HG03469 (cell line): Measurements from ENCODE around the gene LRFN2.

Experiments used
- ATAC-seq: cut with Tn5 transposase; IDR thresholded peaks from one replicate; pipeline ENCODE4 v1.9.1; 2021; ENCODE audit warnings: mild to moderate bottlenecking, moderate library complexity, moderate number of reproducible peaks; ENCODE audit not compliant: unreplicated experiment

LRFN2 gene

DNA sequence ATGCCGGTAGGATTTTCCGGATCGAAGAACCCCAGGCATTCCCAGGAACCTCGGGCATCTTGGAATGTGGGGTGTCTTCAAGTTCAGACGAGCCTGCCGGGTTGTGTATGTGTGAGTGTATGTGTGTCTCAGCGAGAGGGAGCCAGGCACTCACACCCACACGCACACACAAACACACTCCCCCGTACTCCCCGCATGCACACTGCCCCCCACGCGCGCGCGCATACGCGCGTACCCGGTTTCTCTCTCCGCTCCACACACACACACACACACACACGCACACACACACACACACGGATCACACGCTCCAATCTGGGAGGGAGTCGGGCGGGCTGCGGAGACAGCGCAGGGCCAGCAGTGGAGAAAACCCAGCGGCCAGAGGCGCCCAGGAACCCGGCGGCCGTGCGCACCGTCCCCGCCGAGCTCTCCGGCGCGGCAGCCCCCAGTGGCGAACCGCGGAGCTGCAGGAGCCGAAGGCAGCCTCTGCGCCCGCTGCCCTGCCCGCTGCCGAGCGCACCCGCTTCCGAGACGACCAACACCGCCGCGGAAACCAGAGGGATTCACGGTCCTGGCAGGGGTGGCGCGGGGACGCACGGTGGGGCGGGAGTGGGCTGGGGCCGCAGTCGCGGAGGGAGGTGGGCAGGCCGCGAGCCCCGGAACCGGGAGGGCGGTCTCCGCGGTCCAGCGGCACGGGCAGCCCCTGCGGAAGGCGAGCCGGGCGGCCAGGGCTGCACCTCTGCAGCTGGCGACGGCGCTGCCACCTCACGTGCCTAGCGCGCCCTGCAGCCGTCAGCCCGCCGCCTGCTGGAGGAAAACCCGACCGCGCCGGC lies at the start of gene LRFN2:
Gene LRFN2 (minus strand): TSS at position 125 of the 830 bp plus-strand sequence.
- ATAC-seq, result no peak

DNA sequence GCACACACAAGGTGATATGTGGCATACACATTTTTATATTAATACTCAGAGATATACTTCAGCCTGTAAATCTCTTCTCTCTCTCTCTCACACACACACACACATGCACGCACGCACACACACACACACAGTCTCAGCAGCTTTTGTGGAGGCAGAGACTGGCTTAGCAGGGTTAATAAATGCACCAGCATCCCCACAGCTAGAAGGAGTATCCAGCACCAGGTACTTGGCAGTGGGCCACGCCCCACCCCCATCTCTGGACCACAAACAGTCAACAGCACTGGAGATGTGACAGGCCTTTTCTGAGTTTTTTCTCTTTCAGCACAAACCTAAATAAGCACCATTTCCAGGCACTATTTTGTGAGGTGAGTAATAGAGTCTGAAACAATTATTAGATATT lies 47.3 kb upstream of the LRFN2 start:
- no peak for ATAC-seq

DNA sequence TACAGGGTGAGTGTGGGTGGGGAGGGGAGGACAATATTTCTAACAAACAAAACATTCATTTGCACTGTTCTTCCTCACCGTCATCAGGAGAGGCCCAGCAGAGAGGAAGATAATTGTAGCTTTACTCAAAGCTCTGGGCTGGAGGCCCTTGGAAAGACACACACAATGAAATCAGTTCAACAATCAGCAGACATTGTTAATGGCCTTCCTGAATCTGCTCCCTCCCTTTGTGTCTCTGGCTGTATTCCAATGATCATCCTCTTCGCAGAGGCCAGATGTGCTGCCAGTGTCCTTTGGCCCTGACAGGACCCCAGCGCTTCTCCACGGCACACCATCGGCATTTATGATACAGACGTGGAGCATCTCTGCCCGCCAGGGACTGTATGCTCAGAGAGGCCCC lies 44.6 kb upstream of the LRFN2 start:
- ATAC-seq, result no peak

DNA sequence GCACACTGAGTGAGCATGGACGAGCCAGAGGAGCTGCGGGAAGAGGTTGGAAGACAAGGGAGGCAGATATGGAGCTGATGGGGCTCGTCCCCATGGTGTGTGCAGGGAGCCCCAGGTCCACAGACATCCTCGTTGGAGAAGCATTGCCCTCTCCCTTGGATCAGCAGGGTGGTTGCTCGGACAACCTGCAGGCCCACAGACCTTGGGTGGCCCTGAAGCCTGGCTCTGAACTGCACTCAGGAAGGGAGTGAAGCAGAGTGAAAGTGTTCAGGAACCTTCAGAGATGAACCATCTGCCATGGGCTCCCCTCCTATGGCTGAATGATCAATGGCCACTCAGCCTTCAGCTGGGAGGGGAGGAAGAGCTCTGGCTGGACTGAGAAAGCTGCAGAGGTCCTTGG lies 43.3 kb upstream of the LRFN2 start:
- ATAC-seq, result no peak

DNA sequence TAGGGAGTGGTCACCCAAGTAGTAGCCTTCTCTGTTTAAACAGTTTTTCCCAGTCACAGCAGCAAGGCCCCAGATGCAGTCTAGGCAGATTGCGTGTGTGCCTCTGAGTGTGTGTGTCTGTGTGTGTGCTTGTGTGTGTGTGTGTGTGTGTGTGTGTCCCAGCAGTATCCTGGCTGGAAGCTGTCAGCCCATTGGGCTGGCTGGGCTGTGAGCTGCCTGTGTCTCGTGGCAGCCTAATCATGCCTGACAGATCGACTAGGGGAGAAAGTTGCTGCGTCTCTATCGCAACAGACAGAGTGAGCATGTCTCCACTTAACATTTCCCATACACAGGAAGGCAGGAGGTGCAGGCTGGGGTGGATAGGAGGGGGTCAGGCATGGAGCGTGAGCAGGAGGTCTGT lies 42.9 kb upstream of the LRFN2 start:
- no peak for ATAC-seq

DNA sequence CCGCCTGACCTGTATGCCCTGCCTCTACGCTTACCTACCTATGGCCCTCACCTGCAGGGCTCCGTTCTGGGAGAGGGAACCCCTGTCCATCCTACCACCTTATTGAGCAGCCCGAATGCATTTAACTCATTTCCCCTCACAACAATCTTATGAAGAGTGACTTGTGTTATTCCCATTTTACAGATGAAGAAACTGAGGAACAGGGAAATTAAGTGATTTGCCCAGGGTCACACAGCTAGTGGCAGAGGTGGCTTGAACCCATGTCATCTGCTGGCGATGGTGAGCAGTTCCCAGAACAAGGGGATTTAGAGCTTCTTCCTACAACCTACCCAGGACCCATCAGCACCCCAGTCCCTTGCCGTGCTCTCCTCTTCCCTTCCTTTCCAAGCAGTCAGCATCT lies 42.3 kb upstream of the LRFN2 start:
- no peak for ATAC-seq

DNA sequence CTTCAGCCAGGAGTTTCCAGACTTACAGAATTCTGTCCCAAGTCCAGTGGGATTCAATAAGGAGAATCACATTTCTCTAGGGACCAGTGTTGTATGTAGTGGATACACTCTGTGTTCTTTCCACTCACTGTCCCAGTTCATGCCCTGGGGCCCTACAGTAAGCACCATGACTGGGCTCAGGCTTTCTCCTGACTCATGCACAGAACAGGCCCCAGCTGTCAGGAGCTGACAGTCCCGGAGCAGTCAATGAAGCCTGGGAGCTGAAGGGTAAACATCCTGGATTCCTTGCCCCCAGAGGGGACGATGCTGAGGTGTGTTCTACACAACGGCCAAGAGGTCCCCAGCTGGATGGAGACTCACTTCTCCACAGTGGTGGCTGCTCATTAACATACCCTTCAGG lies 40.2 kb upstream of the LRFN2 start:
- ATAC-seq, result no peak

DNA sequence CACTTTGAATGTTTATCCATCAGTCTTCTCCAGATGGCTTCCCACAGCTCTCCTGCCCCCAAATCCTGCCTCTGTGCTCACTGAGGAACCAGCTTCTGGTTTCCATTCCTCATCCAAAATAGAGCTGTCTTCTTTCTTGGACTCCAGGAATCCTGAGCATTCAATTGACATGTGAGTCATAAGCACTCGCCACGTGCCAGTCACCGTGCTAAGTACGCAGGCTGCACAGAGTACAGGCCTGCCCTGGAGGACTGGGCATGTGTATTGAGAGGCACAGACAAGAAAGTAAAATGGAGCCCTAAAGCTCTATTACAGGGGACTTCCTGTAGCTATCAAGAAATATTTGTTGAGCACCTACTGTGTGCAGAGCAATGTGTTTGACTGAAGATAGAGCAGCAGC lies 39.7 kb upstream of the LRFN2 start:
- ATAC-seq, result no peak

DNA sequence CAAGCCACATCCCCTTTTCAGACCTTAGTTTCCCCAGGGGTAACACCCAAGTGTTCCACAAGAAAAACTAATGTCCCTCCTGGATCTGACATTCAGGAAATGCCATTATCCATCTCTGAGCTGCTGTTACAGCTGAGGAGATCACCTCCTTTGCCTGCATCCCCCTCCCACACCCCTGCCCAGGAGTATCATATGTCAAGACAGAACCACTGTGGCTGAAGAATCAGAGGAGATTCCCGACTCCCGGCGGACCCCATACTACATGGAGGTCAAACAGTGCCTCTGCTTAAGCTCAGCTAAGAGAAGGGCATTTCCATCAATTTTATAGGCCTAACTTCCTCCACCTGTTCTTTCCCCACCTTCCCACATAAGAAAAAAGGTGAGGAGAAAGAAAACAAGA lies 36.8 kb upstream of the LRFN2 start:
- ATAC-seq, result no peak

DNA sequence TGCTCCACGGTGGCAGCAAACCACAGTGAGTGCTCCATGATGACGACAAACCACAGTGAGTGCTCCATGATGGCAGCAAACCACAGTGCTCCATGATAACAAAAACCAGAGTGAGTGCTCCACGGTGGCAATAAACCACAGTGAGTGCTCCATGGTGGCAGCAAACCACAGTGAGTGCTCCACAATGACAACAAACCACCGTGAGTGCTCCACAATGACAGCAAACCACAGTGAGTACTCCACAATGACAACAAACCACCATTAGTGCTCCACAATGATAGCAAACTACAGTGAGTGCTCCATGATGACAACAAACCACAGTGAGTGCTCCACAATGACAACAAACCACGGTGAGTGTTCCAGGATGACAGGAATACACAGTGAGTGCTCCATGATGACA lies 36.0 kb upstream of the LRFN2 start:
- ATAC-seq, result no peak

DNA sequence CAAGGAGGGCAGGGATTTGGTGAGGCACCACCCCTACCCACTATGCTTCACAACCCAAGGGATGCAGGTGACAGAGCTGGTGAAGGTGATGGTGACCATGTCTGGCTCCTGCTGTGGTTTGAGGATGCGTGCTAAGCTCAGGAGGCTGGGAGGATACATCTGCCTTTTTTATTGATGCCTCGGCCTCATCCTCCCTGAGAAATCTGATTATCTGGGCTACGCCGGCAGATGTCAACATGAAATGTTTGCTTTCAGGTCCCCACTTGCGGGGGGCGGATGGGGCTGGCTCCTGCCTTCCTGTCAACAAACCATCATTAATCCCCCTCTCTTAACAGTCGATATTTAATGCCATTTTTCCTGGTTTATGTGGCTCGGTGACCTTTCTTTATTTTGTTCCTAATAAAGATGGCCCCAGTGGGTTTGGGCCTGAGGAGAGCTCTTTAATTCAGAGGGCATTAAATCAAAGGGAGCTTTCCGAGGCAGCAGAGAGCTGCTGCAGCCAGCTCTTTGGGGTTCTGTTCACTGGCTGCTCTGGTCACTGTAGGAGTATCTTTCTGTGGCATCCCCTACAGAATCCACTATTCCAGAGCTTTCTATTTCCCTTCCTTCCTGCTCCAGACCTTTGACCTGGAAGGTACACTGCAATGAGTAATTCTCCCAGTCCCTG lies 33.5 kb upstream of the LRFN2 start:
- ATAC-seq, result no peak

DNA sequence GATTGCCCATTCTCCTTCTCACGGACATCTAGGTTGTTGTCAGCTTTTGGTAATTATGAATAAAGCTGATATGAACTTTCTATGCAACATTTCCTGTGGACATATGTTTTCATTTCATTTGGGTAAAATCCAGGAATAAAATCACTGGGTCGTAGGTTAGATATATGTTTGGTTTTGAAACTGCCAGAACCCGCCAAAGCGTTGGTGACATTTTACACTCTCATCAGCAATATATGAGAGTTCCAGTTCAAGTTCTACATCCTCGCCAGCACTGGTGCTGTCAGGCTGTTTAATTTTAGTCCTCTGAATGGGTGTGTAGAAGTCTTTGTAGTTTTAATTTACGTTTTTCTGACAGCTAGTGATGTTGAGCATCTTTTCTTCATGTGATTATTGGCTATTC lies 27.5 kb upstream of the LRFN2 start:
- ATAC-seq, result no peak

DNA sequence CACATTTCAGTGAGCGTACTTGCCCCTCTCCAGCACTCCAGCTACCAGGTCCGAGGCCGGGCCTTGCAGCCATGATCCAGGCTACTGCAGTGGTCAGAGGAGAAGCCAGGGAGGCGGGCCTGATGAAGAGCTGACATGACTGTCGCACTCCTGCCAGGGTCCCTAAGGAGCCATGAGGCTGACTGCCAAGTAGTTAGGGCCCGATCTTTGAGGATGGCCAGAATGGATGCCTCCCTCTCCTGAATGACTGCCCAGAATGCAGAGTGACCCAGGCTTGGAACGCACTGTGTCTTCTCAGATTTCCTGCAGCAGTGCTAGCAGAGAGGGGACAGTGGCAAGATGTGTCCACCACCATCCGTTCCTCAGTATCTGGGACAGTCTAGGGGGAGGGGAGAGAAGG lies 24.7 kb upstream of the LRFN2 start:
- no peak for ATAC-seq

DNA sequence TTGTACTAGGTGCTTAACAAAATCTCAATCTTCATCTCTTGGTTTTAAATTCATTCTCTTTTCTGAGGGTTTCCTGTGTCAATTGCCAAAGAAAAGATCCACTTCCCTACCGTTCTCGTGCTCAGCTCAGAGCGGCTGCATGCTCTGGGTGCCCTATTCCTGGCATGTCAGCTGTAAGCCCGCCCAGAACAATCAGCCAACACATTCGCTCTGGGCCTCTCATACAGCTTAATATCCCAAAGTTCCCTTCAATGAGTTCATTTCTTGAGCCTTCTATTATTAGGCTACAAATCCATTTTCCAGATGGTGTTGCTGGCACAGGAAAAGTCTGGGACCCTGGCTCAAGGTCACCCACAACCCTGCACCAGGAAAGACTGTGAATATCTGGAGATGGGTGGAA lies 24.3 kb upstream of the LRFN2 start:
- ATAC-seq, result no peak

DNA sequence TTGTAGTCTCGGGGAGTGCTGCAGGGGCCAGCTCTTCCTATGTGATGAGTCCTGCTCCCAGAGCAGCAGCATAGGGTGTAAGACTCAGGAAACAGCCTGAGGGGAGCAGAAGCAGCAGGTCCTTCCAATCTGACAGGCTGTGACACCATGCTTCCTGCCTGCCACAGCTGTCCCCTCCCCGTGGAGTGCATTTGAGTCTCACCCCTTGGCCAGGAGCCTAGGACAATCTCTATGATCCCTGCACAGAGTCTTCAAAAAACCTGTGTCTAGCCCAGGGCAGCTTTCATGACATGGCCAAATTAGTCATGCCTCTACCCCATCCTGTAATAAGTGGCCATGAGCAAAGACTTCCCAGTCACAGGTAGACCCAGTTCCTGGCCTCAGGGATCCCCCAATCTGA lies 23.1 kb upstream of the LRFN2 start:
- no peak for ATAC-seq

DNA sequence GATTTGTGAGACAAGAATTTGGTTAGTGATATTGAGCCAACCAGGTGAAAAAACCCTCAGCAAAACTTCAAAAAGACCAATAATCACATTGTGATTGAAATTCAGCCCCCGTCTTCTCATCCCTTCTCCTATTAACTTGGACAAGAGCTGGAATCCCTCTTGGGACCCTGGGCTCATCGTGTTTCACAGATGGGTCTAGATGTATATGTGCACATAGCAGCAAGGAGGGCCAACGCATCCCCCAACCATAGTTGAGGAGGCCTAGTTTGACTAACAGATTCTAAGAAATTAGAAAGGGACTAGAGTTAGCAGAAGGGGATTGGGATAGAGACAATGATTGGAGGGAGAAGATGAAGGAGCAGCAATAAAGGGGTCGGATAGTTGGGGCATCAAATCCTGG lies 19.8 kb upstream of the LRFN2 start:
- no peak for ATAC-seq

DNA sequence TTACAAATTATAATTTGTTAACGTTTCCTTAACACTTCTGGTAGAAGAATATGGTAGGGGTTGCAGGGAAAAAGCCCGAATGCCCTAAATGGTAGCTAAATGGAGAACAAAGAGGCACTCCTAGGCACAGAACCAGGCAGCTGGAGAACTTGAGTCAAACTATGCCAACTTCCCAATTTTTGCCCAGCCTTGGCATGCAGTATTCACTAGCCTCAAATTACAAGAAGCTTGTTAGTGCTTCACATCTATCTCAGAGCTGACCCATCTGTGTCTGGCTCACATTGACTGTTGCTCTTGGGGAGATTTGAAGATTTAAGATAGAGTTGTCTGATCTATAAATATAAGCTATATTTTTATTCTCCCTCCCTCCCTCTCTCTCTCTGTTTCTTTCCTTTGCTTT lies 19.4 kb upstream of the LRFN2 start:
- no peak for ATAC-seq

DNA sequence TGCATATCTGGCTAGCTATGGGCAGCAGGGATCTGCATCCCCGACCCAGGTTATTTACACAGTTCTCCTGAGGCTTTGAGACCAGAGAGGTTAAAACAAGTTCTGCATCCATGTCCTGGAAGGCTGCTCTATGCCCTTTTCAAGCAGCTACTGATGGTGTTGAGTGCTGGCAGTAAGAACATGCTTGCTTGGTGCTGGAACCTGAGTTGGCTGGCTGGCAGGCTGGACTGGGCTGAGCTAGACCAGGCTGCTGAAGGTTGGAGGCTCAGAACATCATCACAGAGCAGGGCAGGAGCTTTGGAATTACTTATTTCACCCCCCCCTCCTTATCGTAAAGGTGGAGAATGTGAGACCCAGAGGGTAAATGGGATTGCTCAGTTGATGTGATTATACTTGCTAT lies 16.9 kb upstream of the LRFN2 start:
- no peak for ATAC-seq

DNA sequence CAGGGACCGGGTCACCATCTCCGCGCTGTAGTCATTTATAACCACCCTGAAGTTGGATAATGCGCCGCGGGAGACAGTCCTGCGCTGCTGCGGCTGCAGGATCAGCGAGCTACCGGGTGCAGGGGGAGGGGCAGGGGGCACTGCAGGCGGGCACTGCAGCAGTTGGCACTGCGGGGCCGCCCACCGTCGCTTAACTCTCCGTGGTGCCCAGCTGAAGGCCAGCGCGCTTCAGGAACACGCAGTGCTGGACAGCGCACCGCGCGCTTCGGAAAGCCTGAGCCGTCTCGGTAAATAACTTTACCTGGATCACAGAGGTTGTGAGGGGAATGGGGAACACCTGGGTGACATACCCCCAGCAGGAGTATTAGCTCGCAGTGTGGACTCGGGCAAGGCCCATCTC lies 12.4 kb upstream of the LRFN2 start:
- ATAC-seq, result no peak

DNA sequence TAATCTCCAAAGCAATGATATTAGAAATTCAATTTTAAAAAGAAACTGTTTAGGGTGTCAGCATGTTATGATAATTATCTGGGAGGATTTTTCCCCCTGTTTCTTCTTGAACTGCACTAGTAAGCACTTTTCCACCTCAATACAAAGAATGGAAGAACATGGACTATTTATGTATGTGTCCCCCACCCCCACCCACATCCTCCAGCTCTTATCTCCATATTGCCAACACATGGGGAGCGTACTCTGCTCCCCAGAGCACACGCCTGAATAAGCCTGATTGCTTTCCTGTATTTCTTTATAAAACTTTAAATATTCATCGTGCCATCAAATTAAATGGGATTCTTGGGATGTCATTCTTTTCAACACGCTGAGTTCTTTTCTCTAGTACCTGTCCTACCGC lies 11.4 kb upstream of the LRFN2 start:
- ATAC-seq, result no peak

DNA sequence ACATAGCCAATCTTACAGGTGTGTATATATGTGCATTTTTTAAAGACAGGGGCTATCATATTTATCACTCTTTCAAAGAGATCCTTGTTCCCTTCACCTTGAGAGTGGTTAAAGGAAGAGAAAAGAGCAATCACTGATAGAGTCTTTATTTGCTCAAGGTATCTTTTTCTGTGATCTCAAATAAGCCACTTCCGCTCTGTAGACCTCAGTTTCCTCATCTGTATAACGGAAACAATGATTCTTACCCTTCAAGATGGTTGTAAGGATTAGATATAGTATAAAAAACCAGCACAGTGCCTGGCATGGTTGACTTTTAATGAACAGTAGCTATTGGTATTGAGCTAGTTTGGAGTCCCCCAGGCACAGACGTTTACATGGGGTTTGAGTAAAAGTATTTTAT lies 10.1 kb upstream of the LRFN2 start:
- no peak for ATAC-seq

DNA sequence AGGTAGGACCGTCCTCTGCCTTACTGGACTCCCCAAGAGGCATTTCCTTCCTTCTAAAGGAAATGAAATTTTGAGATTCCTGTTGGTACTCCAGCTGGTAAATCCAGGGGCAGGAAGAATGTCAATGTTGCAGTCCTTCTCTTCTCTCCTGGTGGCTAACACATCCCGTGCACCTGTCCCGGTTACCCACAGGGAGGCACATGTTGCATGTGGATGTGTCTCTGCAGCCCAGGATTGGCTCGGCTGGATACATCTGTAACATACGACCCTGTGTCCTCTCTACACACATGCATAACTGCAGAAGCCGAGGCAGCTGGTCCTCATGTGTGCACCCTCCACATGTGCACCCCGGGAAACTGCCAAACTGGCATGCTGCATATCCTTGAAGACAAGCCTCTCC lies 1.3 kb upstream of the LRFN2 start:
- no peak for ATAC-seq

DNA sequence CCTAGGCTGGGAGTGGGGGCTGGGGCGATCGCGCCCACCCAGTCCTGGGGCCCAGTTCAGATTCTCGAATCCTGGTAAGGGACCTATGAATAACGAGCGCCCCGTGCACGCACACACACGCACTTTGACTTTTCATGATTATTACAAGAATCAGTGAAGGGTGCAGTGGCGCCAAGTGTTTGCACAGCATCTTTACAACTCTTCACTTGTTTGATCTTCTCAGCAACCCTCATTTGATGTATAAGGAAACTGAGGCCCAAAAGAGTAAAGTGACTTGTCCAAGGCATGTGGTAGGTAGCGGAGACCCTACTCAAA lies 863 bp upstream of the LRFN2 start:
- ATAC-seq, result no peak
